K562 (cell line): ENCODE results near the gene NUP153. TPM values are rescaled to one million over a fixed set of nuclear protein-coding genes. Genes with fewer than 3 reads are reported as not detected.
A peak's percentile ranks its signal among the peaks of the same experiment; 100 is the strongest.

Experiments
- CCAR2 ChIP-seq: fragments of 200-400 bp; formaldehyde crosslinking; IDR thresholded peaks from 2 replicates; pipeline ENCODE4 v1.6.1; 2017; ENCODE audit warnings: mild to moderate bottlenecking, low read depth, low read length
- CHCHD3 ChIP-seq: fragments of 250-450 bp; sonication (Bioruptor Pico); IDR thresholded peaks from 2 replicates; pipeline ENCODE4 v2.1.2; 2022; ENCODE audit warnings: mild to moderate bottlenecking
- FOXP1 ChIP-seq: sonication (generic); formaldehyde crosslinking; IDR thresholded peaks from 2 replicates; pipeline ENCODE4 v1.8.0; 2022; ENCODE audit warnings: mild to moderate bottlenecking, missing genetic modification reagents
- HDAC6 ChIP-seq: IDR thresholded peaks from 2 replicates; pipeline ENCODE4 v1.6.1; 2012; ENCODE audit warnings: low read depth, mild to moderate bottlenecking, control low read depth, inconsistent platforms, low read length, moderate library complexity
- KAT2B ChIP-seq: IDR thresholded peaks from one replicate; pipeline ENCODE4 v1.6.1; 2012; ENCODE audit warnings: low read depth, mild to moderate bottlenecking, control low read depth, inconsistent platforms, low read length, moderate library complexity
- KDM5B ChIP-seq: fragments of 200-600 bp; sonication (generic); IDR thresholded peaks from 2 replicates; pipeline ENCODE4 v1.6.1; 2012; ENCODE audit warnings: low read depth, mild to moderate bottlenecking, moderate library complexity, low read length, control low read depth, inconsistent platforms; ENCODE audit not compliant: insufficient replicate concordance
- MED1 ChIP-seq: sonication (generic); formaldehyde crosslinking; IDR thresholded peaks from 2 replicates; pipeline ENCODE4 v1.8.1; 2023; ENCODE audit warnings: missing genetic modification reagents, borderline replicate concordance
- NUFIP1 ChIP-seq: fragments of 450-650 bp; IDR thresholded peaks from 2 replicates; pipeline ENCODE4 v1.6.1; 2018; ENCODE audit not compliant: partially characterized antibody
- POLR2A ChIP-seq: fragments of 450-650 bp; conservative IDR thresholded peaks from 2 replicates; pipeline ENCODE4 v1.6.1; 2016
- SAP30 ChIP-seq: fragments of 200-600 bp; sonication (generic); IDR thresholded peaks from 2 replicates; pipeline ENCODE4 v1.6.1; 2012; ENCODE audit warnings: borderline replicate concordance, low read depth, mild to moderate bottlenecking, moderate library complexity, low read length, control low read depth, inconsistent platforms; ENCODE audit not compliant: insufficient read depth, poor library complexity, severe bottlenecking
- SIN3A ChIP-seq, 2 experiments: fragments of 150-350 bp in 1 of 2; IDR thresholded peaks; 2 replicates each; pipeline ENCODE4 v1.6.1; 2011 to 2016; ENCODE audit warnings: borderline replicate concordance in 2 of 2, low read depth in 2 of 2, low read length in 2 of 2, mild to moderate bottlenecking in 2 of 2, moderate library complexity in 2 of 2; ENCODE audit not compliant: control insufficient read depth in 1 of 2
- SMAD3 ChIP-seq: fragments of 450-650 bp; formaldehyde crosslinking; conservative IDR thresholded peaks from 2 replicates; pipeline ENCODE4 v1.4.0; 2020; ENCODE audit warnings: mild to moderate bottlenecking
- TGIF2 ChIP-seq: sonication (generic); formaldehyde crosslinking; IDR thresholded peaks from 2 replicates; pipeline ENCODE4 v1.8.1; 2022; ENCODE audit warnings: mild to moderate bottlenecking, missing genetic modification reagents, moderate library complexity
- ZNF354B ChIP-seq: fragments of 250-450 bp; sonication (Bioruptor Pico); IDR thresholded peaks from 2 replicates; pipeline ENCODE4 v1.4.0; 2020
- ZNF384 ChIP-seq: IDR thresholded peaks from 2 replicates; pipeline ENCODE4 v1.6.1; 2012; ENCODE audit warnings: low read depth, low read length, improper control_type of control experiment
- polyA plus RNA-seq, 8 experiments: library from polyadenylated mRNA; depleted of rRNA in 4 of 8; stranded (reverse) in 5 of 8; unstranded in 3 of 8; fragments of >200 nt; fragmentation: Nextera tagmentation in 2 of 8; fragmentation: Illumina TruSeq in 1 of 8; extraction: Ambion mirVana in 2 of 8; extraction: Trizol in 1 of 8; gene quantifications; 2 replicates each; pipeline versions ENCODE4 v1.2.1 to v1.2.3, GENCODE V29; 2011 to 2014; ENCODE audit warnings: inconsistent platforms in 1 of 8, missing spikeins in 1 of 8
- total RNA-seq, 7 experiments: library from RNA; depleted of rRNA in 6 of 7; stranded (reverse); fragments of >200 nt in 6 of 7; fragmentation: Illumina TruSeq in 2 of 7; extraction: Trizol in 2 of 7; gene quantifications; 2 replicates each; pipeline versions ENCODE4 v1.2.1 to v1.2.3, GENCODE V29; 2011 to 2021; ENCODE audit warnings: low replicate concordance in 1 of 7
- TF ChIP-seq, protein P1 (sequence below): fragments of 450-650 bp; formaldehyde crosslinking; IDR thresholded peaks from 2 replicates; pipeline ENCODE4 v1.4.0; 2020; ENCODE audit warnings: mild to moderate bottlenecking, mixed read lengths
- TF ChIP-seq, protein P2 (sequence below): sonication (generic); formaldehyde crosslinking; IDR thresholded peaks from 2 replicates; pipeline ENCODE4 v1.8.0; 2022; ENCODE audit warnings: mild to moderate bottlenecking, missing genetic modification reagents
- TF ChIP-seq, protein P3 (sequence below): fragments of 450-650 bp; formaldehyde crosslinking; IDR thresholded peaks from 2 replicates; pipeline ENCODE4 v1.4.0; 2020; ENCODE audit warnings: mild to moderate bottlenecking
- TF ChIP-seq, protein P4 (sequence below): sonication (generic); formaldehyde crosslinking; IDR thresholded peaks from 2 replicates; pipeline ENCODE4 v1.8.1; 2023; ENCODE audit warnings: mild to moderate bottlenecking, missing genetic modification reagents

NUP153 gene
- total and polyA plus RNA-seq, 9 of the 15 experiments (the other 6 are each of a cell fraction or from before 2014, with no cell fraction given): 21.9 to 110 (median 84.8) TPM

DNA sequence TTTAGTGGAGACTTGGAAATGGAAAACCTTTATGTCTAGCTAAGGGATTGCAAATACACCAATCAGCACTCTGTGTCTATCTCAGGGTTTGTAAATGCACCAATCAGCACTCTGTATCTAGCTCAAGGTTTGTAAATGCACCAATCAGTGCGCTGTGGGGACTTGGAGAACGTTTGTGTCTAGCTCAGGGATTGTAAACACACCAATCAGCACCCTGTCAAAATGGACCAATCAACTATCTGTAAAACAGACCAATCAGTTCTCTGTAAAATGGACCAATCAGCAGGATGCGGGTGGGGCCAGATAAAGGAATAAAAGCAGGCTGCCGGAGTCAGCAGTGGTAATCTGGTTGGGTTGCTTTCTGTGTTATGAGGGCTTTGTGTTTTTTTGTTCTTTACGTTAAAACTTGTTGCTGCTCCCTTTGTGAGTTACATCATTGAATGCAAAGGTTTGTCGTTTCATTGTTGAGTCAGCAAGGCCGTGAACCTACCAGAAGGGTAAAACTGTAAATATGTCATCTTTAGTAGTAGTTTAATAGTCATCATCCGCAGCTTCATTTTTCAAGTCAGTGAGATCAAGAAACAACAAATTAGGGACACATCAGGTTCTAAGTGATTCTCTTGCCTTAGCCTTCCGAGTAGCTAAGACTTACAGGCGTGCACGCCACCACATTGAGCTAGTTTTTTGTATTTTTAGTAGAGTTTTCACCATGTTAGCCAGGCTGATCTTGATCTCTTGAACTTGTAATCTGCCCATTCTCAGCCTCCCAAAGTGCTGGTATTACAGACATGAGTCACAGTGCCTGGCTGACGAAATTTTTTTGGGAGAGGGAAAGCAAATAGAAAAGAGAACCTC is 22.7 kb upstream of the NUP153 start (continued):
- TF ChIP-seq SAP30: no peak
- no peak for TF ChIP-seq FOXP1 (CRISPR knock-in tag)
- no peak for TF ChIP-seq TGIF2 (CRISPR knock-in tag)
- no peak for TF ChIP-seq NUFIP1
- no peak for TF ChIP-seq HDAC6
- TF ChIP-seq, protein P1, sequence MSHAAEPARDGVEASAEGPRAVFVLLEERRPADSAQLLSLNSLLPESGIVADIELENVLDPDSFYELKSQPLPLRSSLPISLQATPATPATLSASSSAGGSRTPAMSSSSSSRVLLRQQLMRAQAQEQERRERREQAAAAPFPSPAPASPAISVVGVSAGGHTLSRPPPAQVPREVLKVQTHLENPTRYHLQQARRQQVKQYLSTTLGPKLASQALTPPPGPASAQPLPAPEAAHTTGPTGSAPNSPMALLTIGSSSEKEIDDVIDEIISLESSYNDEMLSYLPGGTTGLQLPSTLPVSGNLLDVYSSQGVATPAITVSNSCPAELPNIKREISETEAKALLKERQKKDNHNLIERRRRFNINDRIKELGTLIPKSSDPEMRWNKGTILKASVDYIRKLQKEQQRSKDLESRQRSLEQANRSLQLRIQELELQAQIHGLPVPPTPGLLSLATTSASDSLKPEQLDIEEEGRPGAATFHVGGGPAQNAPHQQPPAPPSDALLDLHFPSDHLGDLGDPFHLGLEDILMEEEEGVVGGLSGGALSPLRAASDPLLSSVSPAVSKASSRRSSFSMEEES (CRISPR knock-in tag): no peak
- no peak for TF ChIP-seq ZNF354B (CRISPR knock-in tag)
- no peak for TF ChIP-seq SMAD3
- TF ChIP-seq POLR2A: no peak; the same call in 1 of the 2 replicates
- TF ChIP-seq CCAR2: no peak
- no peak for TF ChIP-seq KAT2B
- TF ChIP-seq MED1 (CRISPR knock-in tag): no peak
- no peak for TF ChIP-seq ZNF384
- TF ChIP-seq, protein P2, sequence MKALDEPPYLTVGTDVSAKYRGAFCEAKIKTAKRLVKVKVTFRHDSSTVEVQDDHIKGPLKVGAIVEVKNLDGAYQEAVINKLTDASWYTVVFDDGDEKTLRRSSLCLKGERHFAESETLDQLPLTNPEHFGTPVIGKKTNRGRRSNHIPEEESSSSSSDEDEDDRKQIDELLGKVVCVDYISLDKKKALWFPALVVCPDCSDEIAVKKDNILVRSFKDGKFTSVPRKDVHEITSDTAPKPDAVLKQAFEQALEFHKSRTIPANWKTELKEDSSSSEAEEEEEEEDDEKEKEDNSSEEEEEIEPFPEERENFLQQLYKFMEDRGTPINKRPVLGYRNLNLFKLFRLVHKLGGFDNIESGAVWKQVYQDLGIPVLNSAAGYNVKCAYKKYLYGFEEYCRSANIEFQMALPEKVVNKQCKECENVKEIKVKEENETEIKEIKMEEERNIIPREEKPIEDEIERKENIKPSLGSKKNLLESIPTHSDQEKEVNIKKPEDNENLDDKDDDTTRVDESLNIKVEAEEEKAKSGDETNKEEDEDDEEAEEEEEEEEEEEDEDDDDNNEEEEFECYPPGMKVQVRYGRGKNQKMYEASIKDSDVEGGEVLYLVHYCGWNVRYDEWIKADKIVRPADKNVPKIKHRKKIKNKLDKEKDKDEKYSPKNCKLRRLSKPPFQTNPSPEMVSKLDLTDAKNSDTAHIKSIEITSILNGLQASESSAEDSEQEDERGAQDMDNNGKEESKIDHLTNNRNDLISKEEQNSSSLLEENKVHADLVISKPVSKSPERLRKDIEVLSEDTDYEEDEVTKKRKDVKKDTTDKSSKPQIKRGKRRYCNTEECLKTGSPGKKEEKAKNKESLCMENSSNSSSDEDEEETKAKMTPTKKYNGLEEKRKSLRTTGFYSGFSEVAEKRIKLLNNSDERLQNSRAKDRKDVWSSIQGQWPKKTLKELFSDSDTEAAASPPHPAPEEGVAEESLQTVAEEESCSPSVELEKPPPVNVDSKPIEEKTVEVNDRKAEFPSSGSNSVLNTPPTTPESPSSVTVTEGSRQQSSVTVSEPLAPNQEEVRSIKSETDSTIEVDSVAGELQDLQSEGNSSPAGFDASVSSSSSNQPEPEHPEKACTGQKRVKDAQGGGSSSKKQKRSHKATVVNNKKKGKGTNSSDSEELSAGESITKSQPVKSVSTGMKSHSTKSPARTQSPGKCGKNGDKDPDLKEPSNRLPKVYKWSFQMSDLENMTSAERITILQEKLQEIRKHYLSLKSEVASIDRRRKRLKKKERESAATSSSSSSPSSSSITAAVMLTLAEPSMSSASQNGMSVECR (CRISPR knock-in tag): no peak
- peak; percentile 39 for TF ChIP-seq KDM5B
- TF ChIP-seq, protein P3, sequence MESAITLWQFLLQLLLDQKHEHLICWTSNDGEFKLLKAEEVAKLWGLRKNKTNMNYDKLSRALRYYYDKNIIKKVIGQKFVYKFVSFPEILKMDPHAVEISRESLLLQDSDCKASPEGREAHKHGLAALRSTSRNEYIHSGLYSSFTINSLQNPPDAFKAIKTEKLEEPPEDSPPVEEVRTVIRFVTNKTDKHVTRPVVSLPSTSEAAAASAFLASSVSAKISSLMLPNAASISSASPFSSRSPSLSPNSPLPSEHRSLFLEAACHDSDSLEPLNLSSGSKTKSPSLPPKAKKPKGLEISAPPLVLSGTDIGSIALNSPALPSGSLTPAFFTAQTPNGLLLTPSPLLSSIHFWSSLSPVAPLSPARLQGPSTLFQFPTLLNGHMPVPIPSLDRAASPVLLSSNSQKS (CRISPR knock-in tag): no peak
- TF ChIP-seq SIN3A (IDR thresholded peaks at IDR 0.05; ENCODE audit: borderline replicate concordance in 2 of 2, control insufficient read depth in 1 of 2, low read depth in 2 of 2, low read length in 2 of 2): no peak
- TF ChIP-seq, protein P4, sequence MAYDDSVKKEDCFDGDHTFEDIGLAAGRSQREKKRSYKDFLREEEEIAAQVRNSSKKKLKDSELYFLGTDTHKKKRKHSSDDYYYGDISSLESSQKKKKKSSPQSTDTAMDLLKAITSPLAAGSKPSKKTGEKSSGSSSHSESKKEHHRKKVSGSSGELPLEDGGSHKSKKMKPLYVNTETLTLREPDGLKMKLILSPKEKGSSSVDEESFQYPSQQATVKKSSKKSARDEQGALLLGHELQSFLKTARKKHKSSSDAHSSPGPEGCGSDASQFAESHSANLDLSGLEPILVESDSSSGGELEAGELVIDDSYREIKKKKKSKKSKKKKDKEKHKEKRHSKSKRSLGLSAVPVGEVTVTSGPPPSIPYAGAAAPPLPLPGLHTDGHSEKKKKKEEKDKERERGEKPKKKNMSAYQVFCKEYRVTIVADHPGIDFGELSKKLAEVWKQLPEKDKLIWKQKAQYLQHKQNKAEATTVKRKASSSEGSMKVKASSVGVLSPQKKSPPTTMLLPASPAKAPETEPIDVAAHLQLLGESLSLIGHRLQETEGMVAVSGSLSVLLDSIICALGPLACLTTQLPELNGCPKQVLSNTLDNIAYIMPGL: 0 out of 2 replicates have a peak, but pooled peaks have one; percentile 34
- TF ChIP-seq CHCHD3 (CRISPR knock-in tag): no peak
